HEK293 (cell line): ENCODE measurements around the gene DOK7.

Source experiments
- RBAK ChIP-seq: fragments of 450-650 bp; formaldehyde crosslinking; IDR thresholded peaks from 2 replicates; pipeline ENCODE4 v1.5.1; 2016; ENCODE audit warnings: missing biosample characterization, missing genetic modification characterization
- ZBTB1 ChIP-seq: fragments of 450-650 bp; formaldehyde crosslinking; IDR thresholded peaks from 2 replicates; pipeline ENCODE4 v1.5.1; 2016; ENCODE audit warnings: missing biosample characterization, missing genetic modification characterization
- ZBTB7A ChIP-seq: fragments of 450-650 bp; formaldehyde crosslinking; IDR thresholded peaks from 2 replicates; pipeline ENCODE4 v1.5.1; 2016; ENCODE audit warnings: low read depth, missing biosample characterization, missing genetic modification characterization
- ZNF133 ChIP-seq: fragments of 450-650 bp; formaldehyde crosslinking; IDR thresholded peaks from 2 replicates; pipeline ENCODE4 v1.5.1; 2016; ENCODE audit warnings: missing biosample characterization, missing genetic modification characterization
- ZNF324 ChIP-seq: fragments of 450-650 bp; formaldehyde crosslinking; IDR thresholded peaks from 2 replicates; pipeline ENCODE4 v1.5.1; 2016; ENCODE audit warnings: missing biosample characterization, missing genetic modification characterization
- ZNF423 ChIP-seq: fragments of 450-650 bp; formaldehyde crosslinking; IDR thresholded peaks from 2 replicates; pipeline ENCODE4 v1.5.1; 2016; ENCODE audit warnings: missing biosample characterization, missing genetic modification characterization
- ZNF530 ChIP-seq: fragments of 450-650 bp; formaldehyde crosslinking; IDR thresholded peaks from 2 replicates; pipeline ENCODE4 v1.5.1; 2016; ENCODE audit warnings: low read depth, missing biosample characterization, missing genetic modification characterization
- ZNF629 ChIP-seq: fragments of 450-650 bp; formaldehyde crosslinking; IDR thresholded peaks from 2 replicates; pipeline ENCODE4 v1.5.1; 2017; ENCODE audit warnings: missing biosample characterization, missing genetic modification characterization
- TF ChIP-seq, protein P1 (sequence below): fragments of 450-650 bp; formaldehyde crosslinking; IDR thresholded peaks from 2 replicates; pipeline ENCODE4 v1.5.1; 2016; ENCODE audit warnings: missing biosample characterization, missing genetic modification characterization
- TF ChIP-seq, protein P2 (sequence below): fragments of 450-650 bp; formaldehyde crosslinking; IDR thresholded peaks from 2 replicates; pipeline ENCODE4 v1.5.1; 2016; ENCODE audit warnings: missing biosample characterization, missing genetic modification characterization
- TF ChIP-seq, protein P3 (sequence below): fragments of 450-650 bp; formaldehyde crosslinking; IDR thresholded peaks from 2 replicates; pipeline ENCODE4 v1.5.1; 2016; ENCODE audit warnings: missing biosample characterization, missing genetic modification characterization

DNA sequence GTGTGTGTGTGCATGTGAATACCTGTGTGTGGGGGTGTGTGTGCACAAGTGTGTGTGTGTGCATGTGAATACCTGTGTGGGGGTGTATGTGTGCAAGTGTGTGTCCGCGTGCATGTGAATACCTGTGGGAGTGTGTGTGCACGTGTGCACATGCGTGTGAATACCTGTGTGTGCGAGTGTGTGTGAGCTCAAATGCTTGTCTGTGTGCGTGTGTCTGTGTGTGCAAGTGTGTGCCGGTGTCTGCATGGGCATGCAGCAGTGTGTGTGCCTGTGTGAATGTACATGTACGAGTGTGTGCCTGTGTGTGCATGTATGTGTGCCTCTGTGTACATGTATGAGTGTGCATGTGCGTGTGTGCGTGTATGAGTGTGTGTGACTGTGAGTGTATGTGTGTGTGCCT lies 5.0 kb downstream of the DOK7 start:
- TF ChIP-seq ZNF133 (tag by site-specific recombination) (no peak), ZNF423 (tag by site-specific recombination) (no peak), ZNF629 (tag by site-specific recombination) (no peak), RBAK (tag by site-specific recombination) (no peak), ZBTB7A (tag by site-specific recombination) (no peak), ZNF530 (tag by site-specific recombination) (no peak), ZBTB1 (tag by site-specific recombination) (no peak), ZNF324 (tag by site-specific recombination) (no peak)
- TF ChIP-seq, protein P1, sequence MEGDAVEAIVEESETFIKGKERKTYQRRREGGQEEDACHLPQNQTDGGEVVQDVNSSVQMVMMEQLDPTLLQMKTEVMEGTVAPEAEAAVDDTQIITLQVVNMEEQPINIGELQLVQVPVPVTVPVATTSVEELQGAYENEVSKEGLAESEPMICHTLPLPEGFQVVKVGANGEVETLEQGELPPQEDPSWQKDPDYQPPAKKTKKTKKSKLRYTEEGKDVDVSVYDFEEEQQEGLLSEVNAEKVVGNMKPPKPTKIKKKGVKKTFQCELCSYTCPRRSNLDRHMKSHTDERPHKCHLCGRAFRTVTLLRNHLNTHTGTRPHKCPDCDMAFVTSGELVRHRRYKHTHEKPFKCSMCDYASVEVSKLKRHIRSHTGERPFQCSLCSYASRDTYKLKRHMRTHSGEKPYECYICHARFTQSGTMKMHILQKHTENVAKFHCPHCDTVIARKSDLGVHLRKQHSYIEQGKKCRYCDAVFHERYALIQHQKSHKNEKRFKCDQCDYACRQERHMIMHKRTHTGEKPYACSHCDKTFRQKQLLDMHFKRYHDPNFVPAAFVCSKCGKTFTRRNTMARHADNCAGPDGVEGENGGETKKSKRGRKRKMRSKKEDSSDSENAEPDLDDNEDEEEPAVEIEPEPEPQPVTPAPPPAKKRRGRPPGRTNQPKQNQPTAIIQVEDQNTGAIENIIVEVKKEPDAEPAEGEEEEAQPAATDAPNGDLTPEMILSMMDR (tag by site-specific recombination), result no peak
- TF ChIP-seq, protein P2, sequence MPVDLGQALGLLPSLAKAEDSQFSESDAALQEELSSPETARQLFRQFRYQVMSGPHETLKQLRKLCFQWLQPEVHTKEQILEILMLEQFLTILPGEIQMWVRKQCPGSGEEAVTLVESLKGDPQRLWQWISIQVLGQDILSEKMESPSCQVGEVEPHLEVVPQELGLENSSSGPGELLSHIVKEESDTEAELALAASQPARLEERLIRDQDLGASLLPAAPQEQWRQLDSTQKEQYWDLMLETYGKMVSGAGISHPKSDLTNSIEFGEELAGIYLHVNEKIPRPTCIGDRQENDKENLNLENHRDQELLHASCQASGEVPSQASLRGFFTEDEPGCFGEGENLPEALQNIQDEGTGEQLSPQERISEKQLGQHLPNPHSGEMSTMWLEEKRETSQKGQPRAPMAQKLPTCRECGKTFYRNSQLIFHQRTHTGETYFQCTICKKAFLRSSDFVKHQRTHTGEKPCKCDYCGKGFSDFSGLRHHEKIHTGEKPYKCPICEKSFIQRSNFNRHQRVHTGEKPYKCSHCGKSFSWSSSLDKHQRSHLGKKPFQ, result no peak
- TF ChIP-seq, protein P3, sequence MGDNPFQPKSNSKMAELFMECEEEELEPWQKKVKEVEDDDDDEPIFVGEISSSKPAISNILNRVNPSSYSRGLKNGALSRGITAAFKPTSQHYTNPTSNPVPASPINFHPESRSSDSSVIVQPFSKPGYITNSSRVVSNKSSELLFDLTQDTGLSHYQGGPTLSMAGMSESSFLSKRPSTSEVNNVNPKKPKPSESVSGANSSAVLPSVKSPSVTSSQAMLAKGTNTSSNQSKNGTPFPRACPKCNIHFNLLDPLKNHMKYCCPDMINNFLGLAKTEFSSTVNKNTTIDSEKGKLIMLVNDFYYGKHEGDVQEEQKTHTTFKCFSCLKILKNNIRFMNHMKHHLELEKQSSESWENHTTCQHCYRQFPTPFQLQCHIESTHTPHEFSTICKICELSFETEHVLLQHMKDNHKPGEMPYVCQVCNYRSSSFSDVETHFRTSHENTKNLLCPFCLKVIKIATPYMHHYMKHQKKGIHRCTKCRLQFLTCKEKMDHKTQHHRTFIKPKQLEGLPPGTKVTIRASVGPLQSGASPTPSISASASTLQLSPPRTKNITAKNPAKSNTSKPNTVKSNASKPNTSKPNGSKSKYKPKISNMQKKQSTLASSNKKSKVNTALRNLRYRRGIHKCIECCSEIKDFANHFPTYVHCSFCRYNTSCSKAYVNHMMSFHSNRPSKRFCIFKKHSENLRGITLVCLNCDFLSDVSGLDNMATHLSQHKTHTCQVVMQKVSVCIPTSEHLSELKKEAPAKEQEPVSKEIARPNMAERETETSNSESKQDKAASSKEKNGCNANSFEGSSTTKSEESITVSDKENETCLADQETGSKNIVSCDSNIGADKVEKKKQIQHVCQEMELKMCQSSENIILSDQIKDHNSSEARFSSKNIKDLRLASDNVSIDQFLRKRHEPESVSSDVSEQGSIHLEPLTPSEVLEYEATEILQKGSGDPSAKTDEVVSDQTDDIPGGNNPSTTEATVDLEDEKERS (tag by site-specific recombination), result no peak
